ENCODE data around the gene JAM3. TPM values are rescaled to one million over a fixed set of nuclear protein-coding genes. Genes with fewer than 3 reads are reported as not detected.
"Not testable (repeated sequence)": the region's sequence is repeated elsewhere in the genome, so short reads cannot be mapped to it uniquely, and the experiment has no call there.

Gene JAM3
- total RNA-seq, 2 experiments from 2014 or later = 13.5 to 15.3 TPM

- CTCF ChIA-PET = no interaction called here
- Histone ChIP-seq H3K27me3 (ENCODE audit: control insufficient read depth in 1 of 2, insufficient read depth in 2 of 2, low read length in 2 of 2) (no peaks in the 10 kb centered on the region), H3K4me1 (ENCODE audit: insufficient read depth, low read length) (no peaks in the 10 kb centered on the region), H3K36me3 (ENCODE audit: insufficient read depth, low read length) (no peaks in the 10 kb centered on the region), H3K27ac (ENCODE audit: low read depth in 1 of 2, low read length in 2 of 2) (no peak overlapping the region), H3K4me3 (ENCODE audit: low read length) (no peak overlapping the region), H3K9me3 (ENCODE audit: control insufficient read depth in 1 of 2, insufficient read depth in 1 of 2, low read length in 2 of 2) (no peaks in the 10 kb centered on the region)
- ATAC-seq (ENCODE audit: poor library complexity) (no peak), DNase-seq (no peak)
- H3K36me3 Mint-ChIP-seq (ENCODE audit: low read depth) = no peaks in the 10 kb centered on the region
- H3K4me3 Mint-ChIP-seq = no peak overlapping the region
- TF ChIP-seq, protein P1, sequence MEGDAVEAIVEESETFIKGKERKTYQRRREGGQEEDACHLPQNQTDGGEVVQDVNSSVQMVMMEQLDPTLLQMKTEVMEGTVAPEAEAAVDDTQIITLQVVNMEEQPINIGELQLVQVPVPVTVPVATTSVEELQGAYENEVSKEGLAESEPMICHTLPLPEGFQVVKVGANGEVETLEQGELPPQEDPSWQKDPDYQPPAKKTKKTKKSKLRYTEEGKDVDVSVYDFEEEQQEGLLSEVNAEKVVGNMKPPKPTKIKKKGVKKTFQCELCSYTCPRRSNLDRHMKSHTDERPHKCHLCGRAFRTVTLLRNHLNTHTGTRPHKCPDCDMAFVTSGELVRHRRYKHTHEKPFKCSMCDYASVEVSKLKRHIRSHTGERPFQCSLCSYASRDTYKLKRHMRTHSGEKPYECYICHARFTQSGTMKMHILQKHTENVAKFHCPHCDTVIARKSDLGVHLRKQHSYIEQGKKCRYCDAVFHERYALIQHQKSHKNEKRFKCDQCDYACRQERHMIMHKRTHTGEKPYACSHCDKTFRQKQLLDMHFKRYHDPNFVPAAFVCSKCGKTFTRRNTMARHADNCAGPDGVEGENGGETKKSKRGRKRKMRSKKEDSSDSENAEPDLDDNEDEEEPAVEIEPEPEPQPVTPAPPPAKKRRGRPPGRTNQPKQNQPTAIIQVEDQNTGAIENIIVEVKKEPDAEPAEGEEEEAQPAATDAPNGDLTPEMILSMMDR (IDR thresholded peaks at IDR 0.05) = no peak
- no peaks in the 10 kb centered on the region for H3K9me3 Mint-ChIP-seq
- H3K27ac Mint-ChIP-seq = no peak overlapping the region
- no peaks in the 10 kb centered on the region for H3K27me3 Mint-ChIP-seq
- intact Hi-C loops (cut with DNase I, micrococcal nuclease) = no loop called here
- H3K4me1 Mint-ChIP-seq (ENCODE audit: low read depth) = no peaks in the 10 kb centered on the region
- POLR2A ChIA-PET = no interaction called here
These were observed 31.3 kb downstream of the JAM3 start for GRCh38 chr11:134100171-134100570.

DNA sequence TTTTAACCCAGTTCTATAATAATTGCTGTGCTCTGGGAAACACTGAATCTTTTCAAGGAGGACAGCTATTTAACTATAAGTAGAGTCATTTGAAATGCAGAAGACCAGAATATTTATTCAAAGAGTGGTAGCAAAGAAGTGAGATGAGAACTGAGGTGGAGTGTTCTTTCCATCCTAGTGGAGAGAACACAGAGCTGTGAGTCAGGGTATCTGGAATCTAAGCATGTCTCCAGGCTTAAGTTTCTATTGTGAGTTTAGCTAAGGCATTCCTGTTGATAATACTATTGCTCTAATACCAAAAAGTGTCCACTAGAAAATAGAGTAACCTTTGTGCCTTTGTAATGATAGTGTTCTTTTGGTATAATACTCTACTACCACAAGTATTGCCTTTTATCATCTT is 32.4 kb downstream of the JAM3 start:
- Mint-ChIP-seq H3K27me3 (no peaks in the 10 kb centered on the region), H3K9me3 (no peaks in the 10 kb centered on the region), H3K4me3 (no peak overlapping the region), H3K36me3 (ENCODE audit: low read depth) (no peaks in the 10 kb centered on the region), H3K4me1 (ENCODE audit: low read depth) (no peaks in the 10 kb centered on the region), H3K27ac (no peak overlapping the region)
- Histone ChIP-seq H3K4me3 (ENCODE audit: low read length) (no peak overlapping the region), H3K36me3 (ENCODE audit: insufficient read depth, low read length) (no peaks in the 10 kb centered on the region), H3K9me3 (ENCODE audit: control insufficient read depth in 1 of 2, insufficient read depth in 1 of 2, low read length in 2 of 2) (no peaks in the 10 kb centered on the region), H3K27me3 (ENCODE audit: control insufficient read depth in 1 of 2, insufficient read depth in 2 of 2, low read length in 2 of 2) (no peaks in the 10 kb centered on the region), H3K27ac (ENCODE audit: low read depth in 1 of 2, low read length in 2 of 2) (no peak overlapping the region), H3K4me1 (ENCODE audit: insufficient read depth, low read length) (no peaks in the 10 kb centered on the region)
- POLR2A ChIA-PET = no interaction called here
- TF ChIP-seq, protein P1 (IDR thresholded peaks at IDR 0.05) = no peak
- ATAC-seq (ENCODE audit: poor library complexity) (no peak), DNase-seq (no peak)
- CTCF ChIA-PET = no interaction called here
- intact Hi-C loops (cut with DNase I, micrococcal nuclease) = no loop called here

DNA sequence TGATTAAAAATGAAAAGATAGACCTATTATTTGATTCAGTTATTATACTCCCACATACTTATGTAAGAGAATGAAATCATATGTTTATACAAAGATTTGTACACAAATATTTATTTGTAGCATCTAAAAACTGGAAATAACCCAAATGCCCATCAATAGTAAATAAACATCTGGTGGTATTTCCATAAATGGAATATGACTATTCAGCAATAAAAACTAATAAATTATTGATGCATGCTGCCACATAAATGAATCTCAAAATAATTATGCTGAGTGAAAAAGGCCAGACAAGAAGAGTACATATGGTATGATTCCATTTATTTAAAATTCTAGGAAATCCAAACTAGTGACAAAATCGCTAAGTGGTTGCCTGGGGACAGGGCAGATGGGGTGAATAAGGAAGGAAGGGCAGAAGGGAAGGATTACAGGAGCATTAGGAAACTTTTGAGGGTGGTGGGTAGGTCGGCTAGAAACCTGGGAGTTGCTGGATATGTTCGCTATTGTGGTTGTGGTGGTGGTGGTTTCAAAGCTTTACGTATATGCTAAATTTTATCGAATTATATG is 41.5 kb downstream of the JAM3 start:
- no peak for DNase-seq
- H3K36me3 ChIP-seq (ENCODE audit: insufficient read depth, low read length) = no peaks in the 10 kb centered on the region
- Mint-ChIP-seq H3K4me1 (ENCODE audit: low read depth) (no peaks in the 10 kb centered on the region), H3K27me3 (no peaks in the 10 kb centered on the region), H3K9me3 (peaks cover 3% of the 10 kb centered on the region), H3K4me3 (no peak overlapping the region), H3K36me3 (ENCODE audit: low read depth) (peaks cover 41% of the 10 kb centered on the region), H3K27ac (no peak overlapping the region)
- no peaks in the 10 kb centered on the region for H3K27me3 ChIP-seq (ENCODE audit: control insufficient read depth in 1 of 2, insufficient read depth in 2 of 2, low read length in 2 of 2)
- POLR2A ChIA-PET = interaction anchor here (0.7 kb wide), 1 partner anchor 182 kb away, joined by 3 read pairs; no protein-coding TSS in a partner anchor
- H3K4me3 ChIP-seq (ENCODE audit: low read length) = no peak overlapping the region
- ATAC-seq (ENCODE audit: poor library complexity) = no peak
- CTCF ChIA-PET = no interaction called here
- H3K4me1 ChIP-seq (ENCODE audit: insufficient read depth, low read length) = no peaks in the 10 kb centered on the region
- H3K9me3 ChIP-seq (ENCODE audit: control insufficient read depth in 1 of 2, insufficient read depth in 1 of 2, low read length in 2 of 2) = peaks cover 4 to 5% of the 10 kb centered on the region in 2 experiments
- TF ChIP-seq, protein P1 (IDR thresholded peaks at IDR 0.05) = no peak
- intact Hi-C loops (cut with DNase I, micrococcal nuclease) = no loop called here
- no peak overlapping the region for H3K27ac ChIP-seq (ENCODE audit: low read depth in 1 of 2, low read length in 2 of 2)

- H3K4me3 ChIP-seq (ENCODE audit: low read length); H3K27ac Mint-ChIP-seq; H3K4me1 ChIP-seq (ENCODE audit: insufficient read depth, low read length); H3K9me3 Mint-ChIP-seq; H3K27ac ChIP-seq (ENCODE audit: low read depth in 1 of 2, low read length in 2 of 2); DNase-seq; POLR2A ChIA-PET; intact Hi-C loops (cut with DNase I, micrococcal nuclease); H3K36me3 ChIP-seq (ENCODE audit: insufficient read depth, low read length); H3K4me3 Mint-ChIP-seq; ATAC-seq (ENCODE audit: poor library complexity); H3K27me3 Mint-ChIP-seq; CTCF ChIA-PET; H3K9me3 ChIP-seq (ENCODE audit: control insufficient read depth in 1 of 2, insufficient read depth in 1 of 2, low read length in 2 of 2); H3K4me1 Mint-ChIP-seq (ENCODE audit: low read depth); H3K27me3 ChIP-seq (ENCODE audit: control insufficient read depth in 1 of 2, insufficient read depth in 2 of 2, low read length in 2 of 2): not testable (repeated sequence)
- peaks cover 30% of the 10 kb centered on the region for H3K36me3 Mint-ChIP-seq (ENCODE audit: low read depth)
These were observed 44.9 kb downstream of the JAM3 start for GRCh38 chr11:134113787-134114186.
